GM23338 (cell line): ENCODE results near the gene NELFB. TPM values are rescaled to one million over a fixed set of nuclear protein-coding genes. Genes with fewer than 3 reads are reported as not detected.

Source experiments
- ATAC-seq: fragments of 200-7000 bp; cut with Tn5 transposase; 3 replicates; pipeline ENCODE4 v1.9.1; 2020
- DNase-seq: peaks from one replicate; pipeline ENCODE4 v3.0.0-alpha.2; 2015; ENCODE audit warnings: low spot score
- H2AFZ ChIP-seq: fragments of 200-600 bp; sonication (generic); 2 replicates; pipeline ENCODE4 v1.8.0; 2016; ENCODE audit warnings: antibody characterized with exemption, mild to moderate bottlenecking, moderate library complexity
- H3F3A ChIP-seq: fragments of 200-600 bp; sonication (generic); replicated peaks from 2 replicates; pipeline ENCODE4 v1.8.0; 2017; ENCODE audit warnings: antibody characterized with exemption, mixed run types, low read depth
- H3K27ac ChIP-seq: fragments of 200-600 bp; sonication (generic); 2 replicates; pipeline ENCODE4 v1.6.1; 2016; ENCODE audit warnings: low read depth
- H3K27me3 ChIP-seq: fragments of 200-600 bp; sonication (generic); 2 replicates; pipeline ENCODE4 v1.8.0; 2016; ENCODE audit warnings: mild to moderate bottlenecking, mixed run types, moderate library complexity; ENCODE audit not compliant: insufficient read depth
- H3K36me3 ChIP-seq: fragments of 200-600 bp; sonication (generic); 2 replicates; pipeline ENCODE4 v1.8.0; 2016; ENCODE audit warnings: mild to moderate bottlenecking; ENCODE audit not compliant: insufficient read depth
- H3K4me1 ChIP-seq: fragments of 200-600 bp; sonication (generic); 2 replicates; pipeline ENCODE4 v1.8.0; 2016; ENCODE audit warnings: mild to moderate bottlenecking, moderate library complexity; ENCODE audit not compliant: insufficient read depth
- H3K4me2 ChIP-seq: fragments of 200-600 bp; sonication (generic); 2 replicates; pipeline ENCODE4 v1.7.1; 2017; ENCODE audit warnings: mixed run types
- H3K4me3 ChIP-seq: fragments of 200-600 bp; sonication (generic); 2 replicates; pipeline ENCODE4 v1.6.1; 2016; ENCODE audit warnings: mixed run types
- H3K79me2 ChIP-seq: fragments of 200-600 bp; sonication (generic); replicated peaks from 2 replicates; pipeline ENCODE4 v1.8.0; 2017; ENCODE audit warnings: mild to moderate bottlenecking; ENCODE audit not compliant: insufficient read depth
- H3K9me2 ChIP-seq: fragments of 200-600 bp; sonication (generic); 2 replicates; pipeline ENCODE4 v1.8.0; 2017; ENCODE audit not compliant: insufficient read depth
- H4K20me1 ChIP-seq: fragments of 200-600 bp; sonication (generic); replicated peaks from 2 replicates; pipeline ENCODE4 v1.8.0; 2017; ENCODE audit warnings: mild to moderate bottlenecking; ENCODE audit not compliant: insufficient read depth
- H3K27ac Mint-ChIP-seq: 2 replicates; pipeline ENCODE4 v1.8.0; 2020; ENCODE audit warnings: inconsistent platforms, mild to moderate bottlenecking, moderate library complexity, mixed read lengths
- H3K27me3 Mint-ChIP-seq: 3 replicates; pipeline ENCODE4 v1.8.0; 2022; ENCODE audit warnings: low read depth, mild to moderate bottlenecking, moderate library complexity, mixed read lengths, inconsistent platforms; ENCODE audit not compliant: insufficient read depth, poor library complexity
- H3K36me3 Mint-ChIP-seq: 3 replicates; pipeline ENCODE4 v1.8.0; 2021; ENCODE audit warnings: low read depth, mild to moderate bottlenecking, inconsistent platforms, moderate library complexity, mixed read lengths
- H3K4me1 Mint-ChIP-seq: 3 replicates; pipeline ENCODE4 v1.8.0; 2020; ENCODE audit warnings: mild to moderate bottlenecking, inconsistent platforms, mixed read lengths
- H3K4me3 Mint-ChIP-seq: 3 replicates; pipeline ENCODE4 v1.8.0; 2021; ENCODE audit warnings: moderate library complexity, mild to moderate bottlenecking, inconsistent platforms, mixed read lengths
- H3K9me3 Mint-ChIP-seq: 3 replicates; pipeline ENCODE4 v1.8.0; 2020; ENCODE audit warnings: moderate library complexity, mild to moderate bottlenecking, inconsistent platforms, mixed read lengths
- EZH2 ChIP-seq: fragments of 200-600 bp; sonication (generic); IDR thresholded peaks from one replicate; pipeline ENCODE4 v1.8.0; 2017; ENCODE audit warnings: antibody characterized with exemption, mild to moderate bottlenecking, low read depth; ENCODE audit not compliant: unreplicated experiment
- EZH2phosphoT487 ChIP-seq: fragments of 200-600 bp; sonication (generic); IDR thresholded peaks from one replicate; pipeline ENCODE4 v1.8.1; 2018; ENCODE audit warnings: antibody characterized with exemption; ENCODE audit not compliant: unreplicated experiment
- NANOG ChIP-seq: IDR thresholded peaks from 2 replicates; pipeline ENCODE4 v1.6.1; 2016; ENCODE audit warnings: antibody characterized with exemption, borderline replicate concordance
- POLR2AphosphoS5 ChIP-seq: IDR thresholded peaks from 2 replicates; pipeline ENCODE4 v1.6.1; 2016; ENCODE audit warnings: antibody characterized with exemption, low read depth
- ZNF114 ChIP-seq: fragments of 250-450 bp; sonication (Bioruptor Pico); IDR thresholded peaks from 2 replicates; pipeline ENCODE4 v1.5.0; 2020; ENCODE audit warnings: mild to moderate bottlenecking, moderate library complexity
- ZNF331 ChIP-seq: fragments of 250-450 bp; sonication (Bioruptor Pico); IDR thresholded peaks from 2 replicates; pipeline ENCODE4 v1.5.0; 2020; ENCODE audit warnings: low read depth, mild to moderate bottlenecking, moderate library complexity
- polyA plus RNA-seq: library from polyadenylated mRNA; unstranded; fragments of >200 nt; fragmentation: Nextera tagmentation; extraction: Ambion mirVana; gene quantifications from 2 replicates; pipeline ENCODE4 v1.2.1, GENCODE V29; 2016
- total RNA-seq: library from RNA; depleted of rRNA; stranded (reverse); fragments of >200 nt; shearing (Covaris generic); gene quantifications from 2 replicates; pipeline ENCODE4 v1.2.3, GENCODE V29; 2014
- TF ChIP-seq, protein P1 (sequence below): IDR thresholded peaks from 2 replicates; pipeline ENCODE4 v1.6.1; 2016; ENCODE audit warnings: antibody characterized with exemption
- TF ChIP-seq, protein P2 (sequence below): IDR thresholded peaks from one replicate; pipeline ENCODE4 v1.6.1; 2018; ENCODE audit warnings: antibody characterized with exemption; ENCODE audit not compliant: unreplicated experiment
- TF ChIP-seq, protein P3 (sequence below), 2 experiments: fragments of 200-600 bp in 1 of 2; sonication (generic) in 1 of 2; conservative IDR thresholded peaks; 2 replicates each; pipeline versions ENCODE4 v1.5.1 to v1.6.1; 2016 to 2017; ENCODE audit warnings: antibody characterized with exemption in 2 of 2, low read depth in 2 of 2, mild to moderate bottlenecking in 2 of 2, moderate library complexity in 1 of 2

The NELFB gene
- total and polyA plus RNA-seq, 2 experiments from 2014 or later = 30.0 to 97.3 TPM

- no peak for TF ChIP-seq NANOG
- TF ChIP-seq, protein P1, sequence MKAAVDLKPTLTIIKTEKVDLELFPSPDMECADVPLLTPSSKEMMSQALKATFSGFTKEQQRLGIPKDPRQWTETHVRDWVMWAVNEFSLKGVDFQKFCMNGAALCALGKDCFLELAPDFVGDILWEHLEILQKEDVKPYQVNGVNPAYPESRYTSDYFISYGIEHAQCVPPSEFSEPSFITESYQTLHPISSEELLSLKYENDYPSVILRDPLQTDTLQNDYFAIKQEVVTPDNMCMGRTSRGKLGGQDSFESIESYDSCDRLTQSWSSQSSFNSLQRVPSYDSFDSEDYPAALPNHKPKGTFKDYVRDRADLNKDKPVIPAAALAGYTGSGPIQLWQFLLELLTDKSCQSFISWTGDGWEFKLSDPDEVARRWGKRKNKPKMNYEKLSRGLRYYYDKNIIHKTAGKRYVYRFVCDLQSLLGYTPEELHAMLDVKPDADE = no peak
These were observed 56.3 kb downstream of the NELFB start (continued) for GRCh38 chr9:137311171-137311985.

DNA sequence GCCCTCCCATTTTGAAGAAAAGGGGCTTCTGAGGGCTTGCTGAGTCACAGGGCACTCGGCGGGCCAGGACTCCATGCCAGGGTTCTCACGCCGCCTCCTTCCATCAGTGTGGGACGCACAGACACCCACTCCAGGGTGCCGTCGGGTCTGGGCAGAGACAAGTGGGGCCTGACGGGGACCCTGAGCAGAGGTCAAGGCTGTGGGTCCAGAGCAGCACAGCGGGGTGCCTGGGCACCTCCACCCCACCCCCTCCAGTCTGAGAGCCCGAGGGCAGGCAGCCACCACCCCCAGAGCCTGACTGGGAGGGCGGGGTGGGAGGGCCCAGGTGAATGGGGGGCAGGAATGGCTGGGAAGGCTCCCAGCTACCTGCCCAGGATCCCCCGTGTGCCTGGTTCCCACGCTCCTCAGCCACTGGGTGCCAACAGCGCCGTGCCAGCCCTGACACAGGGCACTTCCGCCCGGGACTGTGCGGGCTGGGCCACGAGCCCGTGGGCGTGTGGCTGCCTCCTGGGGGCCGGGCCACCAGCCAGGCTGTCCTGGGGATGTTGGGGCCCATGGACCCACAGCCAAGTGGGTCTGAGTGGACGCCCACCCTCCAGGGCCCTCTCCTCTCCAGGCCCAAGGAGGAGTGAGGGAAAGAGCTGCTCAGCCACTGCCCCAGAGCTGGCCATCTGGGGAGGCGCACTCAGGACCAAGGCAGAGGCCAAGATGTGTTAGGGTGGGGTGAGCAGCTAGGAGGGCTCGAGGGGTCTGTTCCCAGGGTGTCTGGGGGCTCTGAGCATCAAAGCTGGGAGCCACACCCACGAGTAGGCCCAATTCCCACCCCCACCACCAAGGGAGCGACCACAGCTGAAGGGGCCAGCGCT lies 57.1 kb downstream of the NELFB start:
- Mint-ChIP-seq H3K9me3 (no peaks in the 10 kb centered on the region), H3K27me3 (peaks cover 7% of the 10 kb centered on the region), H3K27ac (no peak overlapping the region), H3K4me1 (peaks cover 7% of the 10 kb centered on the region), H3K36me3 (no peaks in the 10 kb centered on the region), H3K4me3 (no peak overlapping the region)
- Histone ChIP-seq H3F3A (no peaks in the 10 kb centered on the region), H3K4me2 (no peak overlapping the region), H2AFZ (no peak overlapping the region), H3K27ac (no peak overlapping the region), H3K9me2 (no peaks in the 10 kb centered on the region), H3K27me3 (no peaks in the 10 kb centered on the region), H3K36me3 (no peaks in the 10 kb centered on the region), H4K20me1 (no peaks in the 10 kb centered on the region), H3K4me1 (peaks cover 13% of the 10 kb centered on the region; the same call in 1 of the 2 replicates), H3K79me2 (no peaks in the 10 kb centered on the region), H3K4me3 (no peak overlapping the region)
- ATAC-seq = no peak
- DNase-seq = no peak
- no peak for TF ChIP-seq ZNF114
- TF ChIP-seq, protein P1 = no peak
- no peak for TF ChIP-seq EZH2phosphoT487
- TF ChIP-seq NANOG = no peak
- TF ChIP-seq EZH2 = no peak
- TF ChIP-seq, protein P2, sequence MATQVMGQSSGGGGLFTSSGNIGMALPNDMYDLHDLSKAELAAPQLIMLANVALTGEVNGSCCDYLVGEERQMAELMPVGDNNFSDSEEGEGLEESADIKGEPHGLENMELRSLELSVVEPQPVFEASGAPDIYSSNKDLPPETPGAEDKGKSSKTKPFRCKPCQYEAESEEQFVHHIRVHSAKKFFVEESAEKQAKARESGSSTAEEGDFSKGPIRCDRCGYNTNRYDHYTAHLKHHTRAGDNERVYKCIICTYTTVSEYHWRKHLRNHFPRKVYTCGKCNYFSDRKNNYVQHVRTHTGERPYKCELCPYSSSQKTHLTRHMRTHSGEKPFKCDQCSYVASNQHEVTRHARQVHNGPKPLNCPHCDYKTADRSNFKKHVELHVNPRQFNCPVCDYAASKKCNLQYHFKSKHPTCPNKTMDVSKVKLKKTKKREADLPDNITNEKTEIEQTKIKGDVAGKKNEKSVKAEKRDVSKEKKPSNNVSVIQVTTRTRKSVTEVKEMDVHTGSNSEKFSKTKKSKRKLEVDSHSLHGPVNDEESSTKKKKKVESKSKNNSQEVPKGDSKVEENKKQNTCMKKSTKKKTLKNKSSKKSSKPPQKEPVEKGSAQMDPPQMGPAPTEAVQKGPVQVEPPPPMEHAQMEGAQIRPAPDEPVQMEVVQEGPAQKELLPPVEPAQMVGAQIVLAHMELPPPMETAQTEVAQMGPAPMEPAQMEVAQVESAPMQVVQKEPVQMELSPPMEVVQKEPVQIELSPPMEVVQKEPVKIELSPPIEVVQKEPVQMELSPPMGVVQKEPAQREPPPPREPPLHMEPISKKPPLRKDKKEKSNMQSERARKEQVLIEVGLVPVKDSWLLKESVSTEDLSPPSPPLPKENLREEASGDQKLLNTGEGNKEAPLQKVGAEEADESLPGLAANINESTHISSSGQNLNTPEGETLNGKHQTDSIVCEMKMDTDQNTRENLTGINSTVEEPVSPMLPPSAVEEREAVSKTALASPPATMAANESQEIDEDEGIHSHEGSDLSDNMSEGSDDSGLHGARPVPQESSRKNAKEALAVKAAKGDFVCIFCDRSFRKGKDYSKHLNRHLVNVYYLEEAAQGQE = no peak
- no peak for TF ChIP-seq POLR2AphosphoS5
- TF ChIP-seq ZNF331 (CRISPR knock-in tag) = no peak
- TF ChIP-seq, protein P3, sequence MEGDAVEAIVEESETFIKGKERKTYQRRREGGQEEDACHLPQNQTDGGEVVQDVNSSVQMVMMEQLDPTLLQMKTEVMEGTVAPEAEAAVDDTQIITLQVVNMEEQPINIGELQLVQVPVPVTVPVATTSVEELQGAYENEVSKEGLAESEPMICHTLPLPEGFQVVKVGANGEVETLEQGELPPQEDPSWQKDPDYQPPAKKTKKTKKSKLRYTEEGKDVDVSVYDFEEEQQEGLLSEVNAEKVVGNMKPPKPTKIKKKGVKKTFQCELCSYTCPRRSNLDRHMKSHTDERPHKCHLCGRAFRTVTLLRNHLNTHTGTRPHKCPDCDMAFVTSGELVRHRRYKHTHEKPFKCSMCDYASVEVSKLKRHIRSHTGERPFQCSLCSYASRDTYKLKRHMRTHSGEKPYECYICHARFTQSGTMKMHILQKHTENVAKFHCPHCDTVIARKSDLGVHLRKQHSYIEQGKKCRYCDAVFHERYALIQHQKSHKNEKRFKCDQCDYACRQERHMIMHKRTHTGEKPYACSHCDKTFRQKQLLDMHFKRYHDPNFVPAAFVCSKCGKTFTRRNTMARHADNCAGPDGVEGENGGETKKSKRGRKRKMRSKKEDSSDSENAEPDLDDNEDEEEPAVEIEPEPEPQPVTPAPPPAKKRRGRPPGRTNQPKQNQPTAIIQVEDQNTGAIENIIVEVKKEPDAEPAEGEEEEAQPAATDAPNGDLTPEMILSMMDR (conservative IDR thresholded peaks at IDR 0.05; ENCODE audit: low read depth in 2 of 2) = no peak
